Neuronal stem cell (in vitro differentiated cells): ENCODE results near the gene FLII.

Source experiments
- DNase-seq: peaks from one replicate; pipeline ENCODE4 v3.0.0-alpha.2; 2013; ENCODE audit warnings: low spot score
- H2AFZ ChIP-seq: one replicate; pipeline ENCODE4 v1.6.1; 2013; ENCODE audit warnings: mild to moderate bottlenecking, low read length, inconsistent platforms
- H2AK5ac ChIP-seq: 2 replicates; pipeline ENCODE4 v1.6.1; 2013; ENCODE audit warnings: low read depth, mild to moderate bottlenecking, inconsistent platforms, low read length, moderate library complexity, mixed read lengths
- H2BK120ac ChIP-seq: 2 replicates; pipeline ENCODE4 v1.6.1; 2013; ENCODE audit warnings: low read depth, mild to moderate bottlenecking, inconsistent platforms, low read length, moderate library complexity, mixed read lengths
- H2BK12ac ChIP-seq: one replicate; pipeline ENCODE4 v1.6.1; 2013; ENCODE audit warnings: low read length, inconsistent platforms
- H2BK15ac ChIP-seq: 2 replicates; pipeline ENCODE4 v1.6.1; 2013; ENCODE audit warnings: mild to moderate bottlenecking, low read length, inconsistent platforms, mixed read lengths
- H2BK5ac ChIP-seq: one replicate; pipeline ENCODE4 v1.6.1; 2013; ENCODE audit warnings: inconsistent platforms, mild to moderate bottlenecking, low read length, moderate library complexity
- H3K14ac ChIP-seq: one replicate; pipeline ENCODE4 v1.6.1; 2013; ENCODE audit warnings: low read length, inconsistent platforms
- H3K18ac ChIP-seq: 2 replicates; pipeline ENCODE4 v1.6.1; 2013; ENCODE audit warnings: low read length, inconsistent platforms
- H3K23ac ChIP-seq: 2 replicates; pipeline ENCODE4 v1.6.1; 2013; ENCODE audit warnings: low read depth, mild to moderate bottlenecking, mixed read lengths, low read length, inconsistent platforms; ENCODE audit not compliant: poor library complexity
- H3K27ac ChIP-seq: replicated peaks from 3 replicates; pipeline ENCODE4 v1.5.1; 2013; ENCODE audit warnings: low read length, inconsistent platforms
- H3K27me3 ChIP-seq, 3 experiments: 2 replicates each; pipeline ENCODE4 v1.6.1; 2013; ENCODE audit warnings: low read length in 3 of 3, mild to moderate bottlenecking in 2 of 3, inconsistent platforms in 1 of 3, low read depth in 1 of 3, mixed read lengths in 1 of 3, moderate library complexity in 1 of 3; ENCODE audit not compliant: control insufficient read depth in 3 of 3, insufficient read depth in 3 of 3
- H3K36me3 ChIP-seq, 2 donors: replicated peaks in 1 of 2; 2 replicates each; pipeline ENCODE4 v1.6.1; 2013; ENCODE audit warnings: low read length in 2 of 2; ENCODE audit not compliant: control insufficient read depth in 2 of 2, insufficient read depth in 2 of 2
- H3K4ac ChIP-seq: 2 replicates; pipeline ENCODE4 v1.6.1; 2013; ENCODE audit warnings: inconsistent platforms, mild to moderate bottlenecking, low read length, moderate library complexity
- H3K4me1 ChIP-seq, 2 donors: 1 replicate in 1 of 2; 2 replicates in 1 of 2; pipeline ENCODE4 v1.6.1; 2013; ENCODE audit warnings: low read length in 2 of 2, low read depth in 1 of 2; ENCODE audit not compliant: control insufficient read depth in 2 of 2, insufficient read depth in 1 of 2
- H3K4me2 ChIP-seq: one replicate; pipeline ENCODE4 v1.6.1; 2013; ENCODE audit warnings: mild to moderate bottlenecking, low read length, inconsistent platforms; ENCODE audit not compliant: insufficient read depth, poor library complexity, severe bottlenecking
- H3K4me3 ChIP-seq, 2 donors: 2 replicates each; pipeline ENCODE4 v1.5.1; 2013; ENCODE audit warnings: low read length in 2 of 2, mild to moderate bottlenecking in 2 of 2, inconsistent platforms in 1 of 2, moderate library complexity in 1 of 2
- H3K79me1 ChIP-seq: one replicate; pipeline ENCODE4 v1.6.1; 2013; ENCODE audit warnings: low read depth, mild to moderate bottlenecking, inconsistent platforms, low read length, moderate library complexity
- H3K9ac ChIP-seq: one replicate; pipeline ENCODE4 v1.6.1; 2013; ENCODE audit warnings: mild to moderate bottlenecking, low read depth, low read length, inconsistent platforms; ENCODE audit not compliant: poor library complexity
- H3K9me3 ChIP-seq, 2 donors: replicated peaks in 1 of 2; 2 replicates each; pipeline versions ENCODE3 to v1.6.1; 2013; ENCODE audit warnings: low read length in 2 of 2, mild to moderate bottlenecking in 2 of 2, inconsistent platforms in 1 of 2, low read depth in 1 of 2, mixed read lengths in 1 of 2, moderate library complexity in 1 of 2; ENCODE audit not compliant: control insufficient read depth in 2 of 2, insufficient read depth in 1 of 2
- H4K8ac ChIP-seq: one replicate; pipeline ENCODE4 v1.6.1; 2013; ENCODE audit warnings: low read depth, mild to moderate bottlenecking, inconsistent platforms, low read length, moderate library complexity
- H4K91ac ChIP-seq: one replicate; pipeline ENCODE4 v1.6.1; 2013; ENCODE audit warnings: low read length, low read depth, mild to moderate bottlenecking, inconsistent platforms; ENCODE audit not compliant: poor library complexity
- WGBS, 2 donors: extraction: QIAGEN DNeasy Blood & Tissue Kit; methylation state at CpG; one replicate each; pipeline ENCODE4 v1.1.7; 2013; ENCODE audit warnings: missing lambda C conversion rate in 2 of 2, mixed read lengths in 1 of 2; ENCODE audit not compliant: insufficient read length in 2 of 2, insufficient replicate concordance in 1 of 2; ENCODE audit errors: extremely low coverage in 2 of 2; 5-methylcytosine and 5-hydroxymethylcytosine counted together

The FLII gene

DNA sequence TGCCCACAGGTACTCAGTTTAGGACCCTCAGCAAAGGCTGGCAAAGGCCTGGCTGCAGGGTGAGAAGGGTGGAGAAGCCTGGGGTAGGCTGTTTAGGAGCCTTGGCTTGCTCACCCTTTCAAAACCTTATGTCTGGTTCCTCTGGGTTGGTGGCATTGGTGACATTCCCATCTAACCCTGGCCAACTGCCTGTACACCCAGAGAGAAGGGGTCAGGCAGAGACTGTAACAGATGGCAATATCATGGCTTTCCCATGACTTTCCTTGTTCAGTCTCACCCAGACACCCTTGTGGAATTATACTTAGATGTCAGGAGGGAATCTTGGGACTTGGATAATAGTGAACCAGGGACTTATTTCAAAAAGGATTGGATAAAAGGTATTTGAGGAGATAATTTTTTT is 51.6 kb downstream of the FLII start:
- Histone ChIP-seq H3K18ac (no peak overlapping the region), H2BK120ac (no peak overlapping the region), H3K23ac (no peak overlapping the region), H2BK15ac (no peak overlapping the region), H3K4me1 (peaks cover 0 to 4% of the 10 kb centered on the region in 2 donors), H3K4me3 (no peak overlapping the region), H3K27ac (no peak overlapping the region), H3K14ac (no peak overlapping the region), H3K36me3 (peaks cover 42 to 81% of the 10 kb centered on the region in 2 donors), H3K4ac (no peak overlapping the region), H2AK5ac (no peak overlapping the region), H2BK5ac (peak overlapping the region; percentile 26), H2AFZ (no peak overlapping the region), H4K8ac (no peak overlapping the region), H3K4me2 (no peak overlapping the region), H2BK12ac (no peak overlapping the region), H4K91ac (no peak overlapping the region), H3K9me3 (no peaks in the 10 kb centered on the region), H3K27me3 (no peaks in the 10 kb centered on the region), H3K9ac (peak overlapping the region; percentile 32), H3K79me1 (peaks cover 2% of the 10 kb centered on the region)
- DNase-seq = no peak

DNA sequence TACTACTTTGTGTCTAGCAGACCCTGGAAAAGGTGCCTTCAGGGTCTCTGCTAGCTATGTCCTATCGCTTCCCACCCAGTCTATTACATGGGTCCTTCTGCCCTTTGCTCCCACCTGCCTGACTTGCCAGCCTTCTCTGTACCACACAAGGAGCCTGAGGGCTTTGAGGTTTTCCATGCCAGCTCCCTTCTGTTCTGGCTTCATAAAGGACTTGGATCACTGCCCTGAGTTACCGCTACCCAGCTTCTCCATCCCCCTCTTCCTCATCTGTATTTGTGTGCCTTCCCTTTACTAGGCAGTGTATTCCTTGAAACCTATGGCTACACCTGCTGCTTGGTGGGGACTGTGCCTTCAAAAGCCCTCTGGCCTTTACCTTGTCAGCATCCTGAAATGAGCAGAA is 52.7 kb downstream of the FLII start:
- H3K4me3 ChIP-seq = no peak overlapping the region
- no peak overlapping the region for H3K4ac ChIP-seq
- no peak overlapping the region for H2BK120ac ChIP-seq
- no peak overlapping the region for H3K14ac ChIP-seq
- no peak overlapping the region for H3K4me2 ChIP-seq
- H3K9ac ChIP-seq = no peak overlapping the region
- no peaks in the 10 kb centered on the region for H3K27me3 ChIP-seq
- no peak overlapping the region for H2BK5ac ChIP-seq
- no peak for DNase-seq
- no peak overlapping the region for H2AK5ac ChIP-seq
- H3K79me1 ChIP-seq = peaks cover 2% of the 10 kb centered on the region
- WGBS, 2 donors = no CpG with 5 or more reads among the region's 2 CpGs
- H2BK15ac ChIP-seq = no peak overlapping the region
- no peak overlapping the region for H4K91ac ChIP-seq
- H2AFZ ChIP-seq = no peak overlapping the region
- H3K4me1 ChIP-seq = peaks cover 0 to 4% of the 10 kb centered on the region in 2 donors
- no peak overlapping the region for H3K27ac ChIP-seq
- H4K8ac ChIP-seq = no peak overlapping the region
- H2BK12ac ChIP-seq = no peak overlapping the region
- H3K36me3 ChIP-seq = peaks cover 40 to 90% of the 10 kb centered on the region in 2 donors
- H3K9me3 ChIP-seq = no peaks in the 10 kb centered on the region
- no peak overlapping the region for H3K18ac ChIP-seq
- no peak overlapping the region for H3K23ac ChIP-seq

DNA sequence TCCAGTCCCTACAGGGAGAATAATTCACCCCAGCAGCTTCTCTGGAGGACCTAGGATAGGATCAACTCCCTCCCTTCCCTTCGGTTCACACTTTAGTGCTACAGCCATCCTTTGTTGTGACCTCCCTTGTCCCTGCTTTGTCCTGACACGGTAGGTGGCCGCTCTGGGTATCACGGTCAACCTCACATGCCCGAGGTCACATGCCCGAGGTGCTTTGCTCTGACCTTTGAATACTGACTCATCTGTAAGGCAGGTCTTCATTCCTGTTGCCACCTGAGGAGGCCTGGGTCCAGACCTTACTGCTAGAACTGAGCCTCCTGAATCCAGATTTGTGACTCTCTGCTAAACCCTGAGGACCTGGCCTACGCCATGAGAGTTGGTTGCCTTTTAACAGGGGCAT is 55.2 kb downstream of the FLII start:
- H3K4me1 ChIP-seq = peaks cover 0 to 4% of the 10 kb centered on the region in 2 donors
- no peak overlapping the region for H3K4ac ChIP-seq
- H2AFZ ChIP-seq = no peak overlapping the region
- H3K9me3 ChIP-seq = no peaks in the 10 kb centered on the region
- H4K8ac ChIP-seq = no peak overlapping the region
- no CpG with 5 or more reads among the region's 7 CpGs for WGBS, 2 donors
- no peak overlapping the region for H3K14ac ChIP-seq
- H3K27ac ChIP-seq = no peak overlapping the region
- no peak overlapping the region for H4K91ac ChIP-seq
- no peak for DNase-seq
- H2BK120ac ChIP-seq = no peak overlapping the region
- no peak overlapping the region for H2BK15ac ChIP-seq
- peaks cover 41 to 89% of the 10 kb centered on the region in 2 donors for H3K36me3 ChIP-seq
- H3K79me1 ChIP-seq = peaks cover 2% of the 10 kb centered on the region
- H2BK5ac ChIP-seq = no peak overlapping the region
- no peak overlapping the region for H3K4me2 ChIP-seq
- H3K4me3 ChIP-seq = peak overlapping the region in 1 of 2 donors; percentile 38
- H2BK12ac ChIP-seq = no peak overlapping the region
- no peak overlapping the region for H3K9ac ChIP-seq
- no peak overlapping the region for H3K23ac ChIP-seq
- no peak overlapping the region for H2AK5ac ChIP-seq
- no peak overlapping the region for H3K18ac ChIP-seq
- no peaks in the 10 kb centered on the region for H3K27me3 ChIP-seq

DNA sequence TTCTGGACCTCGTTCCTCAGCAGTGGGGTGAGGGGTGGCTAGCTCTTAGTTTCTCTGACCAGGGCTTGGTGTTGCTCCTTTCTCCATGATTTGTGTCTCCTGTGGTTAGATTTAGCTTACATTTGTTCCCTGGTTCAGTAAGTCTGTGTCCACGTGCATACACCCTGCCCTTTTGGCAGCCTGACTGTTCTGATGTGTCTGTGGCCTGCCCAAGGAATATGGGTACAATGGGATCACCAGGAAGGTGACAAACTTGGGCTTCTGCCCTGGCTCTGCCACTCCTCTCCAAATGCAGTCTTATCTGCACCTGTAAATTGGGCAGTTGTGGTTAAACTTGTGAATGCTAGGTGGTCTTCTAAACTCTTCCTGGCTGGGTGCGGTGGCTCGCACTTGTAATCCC is 57.4 kb downstream of the FLII start:
- no peak overlapping the region for H4K91ac ChIP-seq
- H2AFZ ChIP-seq = no peak overlapping the region
- peaks cover 0 to 4% of the 10 kb centered on the region in 2 donors for H3K4me1 ChIP-seq
- no peak for DNase-seq
- no peak overlapping the region for H3K27ac ChIP-seq
- no peak overlapping the region for H2AK5ac ChIP-seq
- no peak overlapping the region for H3K14ac ChIP-seq
- no peak overlapping the region for H3K18ac ChIP-seq
- WGBS, 2 donors = no CpG with 5 or more reads among the region's 4 CpGs
- no peak overlapping the region for H3K4ac ChIP-seq
- H3K4me3 ChIP-seq = no peak overlapping the region
- no peak overlapping the region for H3K23ac ChIP-seq
- H4K8ac ChIP-seq = no peak overlapping the region
- no peak overlapping the region for H3K4me2 ChIP-seq
- H3K9me3 ChIP-seq = no peaks in the 10 kb centered on the region
- no peak overlapping the region for H2BK15ac ChIP-seq
- H3K9ac ChIP-seq = no peak overlapping the region
- no peak overlapping the region for H2BK5ac ChIP-seq
- peaks cover 45 to 90% of the 10 kb centered on the region in 2 donors for H3K36me3 ChIP-seq
- no peak overlapping the region for H2BK120ac ChIP-seq
- H3K79me1 ChIP-seq = peaks cover 6% of the 10 kb centered on the region
- H3K27me3 ChIP-seq = no peaks in the 10 kb centered on the region
- no peak overlapping the region for H2BK12ac ChIP-seq
